ENCODE measurements around the gene FLT4. TPM values are rescaled to one million over a fixed set of nuclear protein-coding genes. Genes with fewer than 3 reads are reported as not detected.

FLT4 gene
- total RNA-seq, 1 experiment from 2014 or later: 6.3 TPM

DNA sequence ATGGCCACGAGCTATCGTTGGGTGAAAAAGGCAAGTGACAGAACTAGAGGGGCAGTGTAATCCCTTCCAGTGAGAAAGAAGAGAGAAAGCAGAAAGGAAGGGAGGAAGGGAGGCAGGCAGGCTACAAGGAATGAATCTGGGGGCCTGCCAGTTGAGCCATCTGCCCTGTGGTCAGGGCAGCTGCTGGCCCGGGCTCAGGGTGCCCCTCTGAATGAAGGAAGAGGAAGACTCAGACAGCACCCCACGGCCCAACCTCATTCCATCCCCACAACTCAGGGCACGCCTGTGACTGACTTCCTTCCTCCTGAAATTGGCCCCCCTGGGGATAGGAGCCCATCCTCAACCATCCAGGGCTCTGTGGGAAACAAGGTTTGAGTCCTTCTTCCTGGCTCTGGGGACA is 20.3 kb upstream of the FLT4 start:
- Histone ChIP-seq H3K27me3 (ENCODE audit: insufficient read depth, low read length) (peaks cover 8% of the 10 kb centered on the region; the same call in 1 of the 2 replicates), H4K20me1 (ENCODE audit: control insufficient read depth, insufficient read depth, insufficient read length) (no peaks in the 10 kb centered on the region), H3K4me1 (ENCODE audit: insufficient read depth, low read length) (no peaks in the 10 kb centered on the region; the same call in 1 of the 2 replicates), H2BK15ac (ENCODE audit: low read depth, low read length) (no peak overlapping the region), H2AK5ac (ENCODE audit: insufficient read length, low read length) (no peak overlapping the region), H3K56ac (ENCODE audit: insufficient read length, low read depth, low read length) (no peak overlapping the region), H3K14ac (ENCODE audit: insufficient read depth, low read length) (no peak overlapping the region), H3K4me2 (ENCODE audit: insufficient read depth, insufficient read length, low read length) (no peak overlapping the region), H3K79me1 (ENCODE audit: insufficient read depth, low read depth, low read length, poor library complexity, severe bottlenecking) (no peaks in the 10 kb centered on the region), H3K23ac (ENCODE audit: insufficient read length, low read depth, low read length) (no peak overlapping the region), H3K4ac (ENCODE audit: low read depth, low read length) (no peak overlapping the region), H2BK120ac (ENCODE audit: low read depth, low read length, poor library complexity, severe bottlenecking) (no peak overlapping the region), H3K27ac (ENCODE audit: insufficient read length, low read depth, low read length) (no peak overlapping the region), H3K23me2 (ENCODE audit: insufficient read length, low read depth, low read length, poor library complexity, severe bottlenecking) (peaks cover 10% of the 10 kb centered on the region), H3K18ac (ENCODE audit: insufficient read length, low read depth, low read length) (no peak overlapping the region), H2BK5ac (ENCODE audit: insufficient read length, low read length) (no peak overlapping the region), H3K9me3 (ENCODE audit: control insufficient read depth, low read depth, low read length) (no peaks in the 10 kb centered on the region), H3T11ph (ENCODE audit: low read length) (no peak overlapping the region), H2AFZ (ENCODE audit: low read length) (no peak overlapping the region), H2BK20ac (ENCODE audit: low read depth, low read length, poor library complexity, severe bottlenecking) (no peak overlapping the region), H4K91ac (ENCODE audit: insufficient read length, low read depth, low read length) (no peak overlapping the region), H3K9ac (ENCODE audit: extremely low read depth, insufficient read length, low read length) (no peak overlapping the region), H4K8ac (replicated peaks; ENCODE audit: insufficient read length, low read depth, low read length) (no peak overlapping the region), H3K79me2 (ENCODE audit: insufficient read depth, low read length) (no peaks in the 10 kb centered on the region), H4K5ac (ENCODE audit: insufficient read length, low read depth, low read length) (no peak overlapping the region), H2BK12ac (ENCODE audit: insufficient read length, low read depth, low read length) (no peak overlapping the region)
- H3K27me3 Mint-ChIP-seq (ENCODE audit: low read depth): peaks cover 38% of the 10 kb centered on the region
- no peak for TF ChIP-seq CTCF (conservative IDR thresholded peaks at IDR 0.05)
- DNase-seq: no peak
- no CpG with 5 or more reads among the region's 5 CpGs for WGBS (ENCODE audit: extremely low coverage, insufficient read length, low lambda C conversion rate)
- H3K4me3 Mint-ChIP-seq: no peak overlapping the region
- H3K36me3 Mint-ChIP-seq (ENCODE audit: insufficient read depth in 1 of 3, low read depth in 3 of 3): no peaks in the 10 kb centered on the region
- no peaks in the 10 kb centered on the region; a peak in 1 of 5 replicates for H3K9me3 Mint-ChIP-seq
- no peak overlapping the region for H3K27ac Mint-ChIP-seq
- H3K4me1 Mint-ChIP-seq: peaks cover 10 to 13% of the 10 kb centered on the region in 2 experiments

Data from H9 (cell line).